ENCODE data around the gene TMED7.
"Not testable (repeated sequence)": the region's sequence is repeated elsewhere in the genome, so short reads cannot be mapped to it uniquely, and the experiment has no call there.

Gene TMED7

GRCh38 chr5:115649541-115649940, 23.7 kb upstream of the TMED7 start:
- Histone ChIP-seq H3K4me1 (ENCODE audit: control insufficient read depth, insufficient read depth, low read length, poor library complexity, severe bottlenecking) (no peaks in the 10 kb centered on the region), H3K27ac (ENCODE audit: low read depth, low read length, severe bottlenecking) (no peak overlapping the region), H3K9me3 (ENCODE audit: control insufficient read depth, low read length) (no peaks in the 10 kb centered on the region), H3K36me3 (ENCODE audit: control insufficient read depth, insufficient read depth, low read length) (no peaks in the 10 kb centered on the region), H3K4me3 (ENCODE audit: extremely low read depth, insufficient read depth, low read length, poor library complexity, severe bottlenecking) (no peak overlapping the region)
- no CpG with 5 or more reads among the region's 1 CpG for WGBS, 2 experiments (ENCODE audit: insufficient coverage in 2 of 2)

- Histone ChIP-seq H3K9me3 (ENCODE audit: control insufficient read depth, low read length) (no peaks in the 10 kb centered on the region), H3K4me3 (ENCODE audit: extremely low read depth, insufficient read depth, low read length, poor library complexity, severe bottlenecking) (no peak overlapping the region), H3K36me3 (ENCODE audit: control insufficient read depth, insufficient read depth, low read length) (no peaks in the 10 kb centered on the region), H3K27ac (ENCODE audit: low read depth, low read length, severe bottlenecking) (no peak overlapping the region), H3K4me1 (ENCODE audit: control insufficient read depth, insufficient read depth, low read length, poor library complexity, severe bottlenecking) (no peaks in the 10 kb centered on the region)
- 63 to 73% methylated on average over 2 of the region's 3 CpGs for WGBS, 2 experiments (ENCODE audit: insufficient coverage in 2 of 2)
These were observed 22.2 kb upstream of the TMED7 start for GRCh38 chr5:115648056-115648455.

DNA sequence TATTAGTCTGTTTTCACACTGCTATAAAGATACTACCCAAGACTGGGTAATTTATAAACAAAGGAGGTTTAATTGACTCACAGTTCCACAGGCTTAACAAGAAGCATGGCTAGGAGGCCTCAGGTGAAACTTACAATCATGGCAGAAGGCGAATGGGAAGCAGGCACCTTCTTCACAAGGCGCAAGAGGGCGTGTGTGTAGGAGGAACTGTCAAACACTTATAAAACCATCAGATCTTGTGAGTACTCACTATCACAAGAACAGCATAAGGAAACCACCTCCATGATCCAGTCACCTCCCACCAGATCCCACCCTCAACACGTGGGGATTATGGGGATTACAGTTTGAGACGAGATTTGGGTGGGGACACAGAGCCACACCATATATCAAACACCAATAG, 19.6 kb upstream of the TMED7 start:
- H3K27ac ChIP-seq (ENCODE audit: low read depth, low read length, severe bottlenecking); H3K9me3 ChIP-seq (ENCODE audit: control insufficient read depth, low read length); H3K4me3 ChIP-seq (ENCODE audit: extremely low read depth, insufficient read depth, low read length, poor library complexity, severe bottlenecking); H3K4me1 ChIP-seq (ENCODE audit: control insufficient read depth, insufficient read depth, low read length, poor library complexity, severe bottlenecking); H3K36me3 ChIP-seq (ENCODE audit: control insufficient read depth, insufficient read depth, low read length): not testable (repeated sequence)
- WGBS, 2 experiments (ENCODE audit: insufficient coverage in 2 of 2) = 100% methylated on average over 1 to 3 of the region's 5 CpGs

DNA sequence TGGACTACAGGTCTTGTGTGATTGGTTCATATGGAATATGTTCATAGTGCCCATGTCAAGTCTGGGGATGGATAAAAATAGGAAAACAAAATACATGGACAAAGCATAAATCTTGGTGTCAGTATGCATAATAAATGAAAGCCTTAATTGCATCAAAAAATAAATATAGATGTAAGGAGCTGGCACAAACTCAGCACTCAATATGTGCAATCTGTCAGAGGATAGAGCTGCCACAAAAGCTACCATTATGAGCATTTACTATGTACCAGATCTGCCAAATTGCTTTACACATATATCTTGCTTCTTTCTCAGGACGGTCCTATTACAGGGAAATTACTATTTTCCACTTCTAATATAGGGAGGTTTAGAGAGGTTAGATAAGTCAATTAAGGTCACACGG, 18.2 kb upstream of the TMED7 start:
- no CpG with 5 or more reads among the region's 2 CpGs for WGBS, 2 experiments (ENCODE audit: insufficient coverage in 2 of 2)
- Histone ChIP-seq H3K36me3 (ENCODE audit: control insufficient read depth, insufficient read depth, low read length) (no peaks in the 10 kb centered on the region), H3K4me3 (ENCODE audit: extremely low read depth, insufficient read depth, low read length, poor library complexity, severe bottlenecking) (no peak overlapping the region), H3K4me1 (ENCODE audit: control insufficient read depth, insufficient read depth, low read length, poor library complexity, severe bottlenecking) (no peaks in the 10 kb centered on the region), H3K9me3 (ENCODE audit: control insufficient read depth, low read length) (no peaks in the 10 kb centered on the region), H3K27ac (ENCODE audit: low read depth, low read length, severe bottlenecking) (no peak overlapping the region)

GRCh38 chr5:115641948-115642347, 16.1 kb upstream of the TMED7 start:
- no peak overlapping the region for H3K27ac ChIP-seq (ENCODE audit: low read depth, low read length, severe bottlenecking)
- H3K4me3 ChIP-seq (ENCODE audit: extremely low read depth, insufficient read depth, low read length, poor library complexity, severe bottlenecking) = no peak overlapping the region
- H3K9me3 ChIP-seq (ENCODE audit: control insufficient read depth, low read length) = no peaks in the 10 kb centered on the region
- no peaks in the 10 kb centered on the region for H3K36me3 ChIP-seq (ENCODE audit: control insufficient read depth, insufficient read depth, low read length)
- no CpG with 5 or more reads among the region's 1 CpG for WGBS, 2 experiments (ENCODE audit: insufficient coverage in 2 of 2)
- no peaks in the 10 kb centered on the region for H3K4me1 ChIP-seq (ENCODE audit: control insufficient read depth, insufficient read depth, low read length, poor library complexity, severe bottlenecking)

GRCh38 chr5:115640274-115640673, 14.4 kb upstream of the TMED7 start:
- 79 to 86% methylated on average over 1 to 2 of the region's 2 CpGs for WGBS, 2 experiments (ENCODE audit: insufficient coverage in 2 of 2)
- Histone ChIP-seq H3K4me1 (ENCODE audit: control insufficient read depth, insufficient read depth, low read length, poor library complexity, severe bottlenecking) (no peaks in the 10 kb centered on the region), H3K9me3 (ENCODE audit: control insufficient read depth, low read length) (no peaks in the 10 kb centered on the region), H3K4me3 (ENCODE audit: extremely low read depth, insufficient read depth, low read length, poor library complexity, severe bottlenecking) (no peak overlapping the region), H3K36me3 (ENCODE audit: control insufficient read depth, insufficient read depth, low read length) (no peaks in the 10 kb centered on the region), H3K27ac (ENCODE audit: low read depth, low read length, severe bottlenecking) (no peak overlapping the region)

- WGBS, 2 experiments (ENCODE audit: insufficient coverage in 2 of 2) = 100% methylated on average over 1 of the region's 1 CpG; no CpG with 5 or more reads in 1 of the 2 experiments
- Histone ChIP-seq H3K4me3 (ENCODE audit: extremely low read depth, insufficient read depth, low read length, poor library complexity, severe bottlenecking) (no peak overlapping the region), H3K4me1 (ENCODE audit: control insufficient read depth, insufficient read depth, low read length, poor library complexity, severe bottlenecking) (peaks cover 3% of the 10 kb centered on the region), H3K36me3 (ENCODE audit: control insufficient read depth, insufficient read depth, low read length) (no peaks in the 10 kb centered on the region), H3K9me3 (ENCODE audit: control insufficient read depth, low read length) (no peaks in the 10 kb centered on the region), H3K27ac (ENCODE audit: low read depth, low read length, severe bottlenecking) (no peak overlapping the region)
These were observed 13.5 kb upstream of the TMED7 start for GRCh38 chr5:115639377-115639776.

GRCh38 chr5:115637507-115637906, 11.7 kb upstream of the TMED7 start:
- Histone ChIP-seq H3K4me1 (ENCODE audit: control insufficient read depth, insufficient read depth, low read length, poor library complexity, severe bottlenecking) (peaks cover 3% of the 10 kb centered on the region), H3K36me3 (ENCODE audit: control insufficient read depth, insufficient read depth, low read length) (no peaks in the 10 kb centered on the region), H3K9me3 (ENCODE audit: control insufficient read depth, low read length) (no peaks in the 10 kb centered on the region), H3K27ac (ENCODE audit: low read depth, low read length, severe bottlenecking) (no peak overlapping the region), H3K4me3 (ENCODE audit: extremely low read depth, insufficient read depth, low read length, poor library complexity, severe bottlenecking) (no peak overlapping the region)
- 77% methylated on average over 3 of the region's 4 CpGs; no CpG with 5 or more reads in 1 of the 2 experiments for WGBS, 2 experiments (ENCODE audit: insufficient coverage in 2 of 2)

GRCh38 chr5:115636008-115636407, 10.2 kb upstream of the TMED7 start:
- Histone ChIP-seq H3K4me1 (ENCODE audit: control insufficient read depth, insufficient read depth, low read length, poor library complexity, severe bottlenecking) (peaks cover 3% of the 10 kb centered on the region), H3K36me3 (ENCODE audit: control insufficient read depth, insufficient read depth, low read length) (no peaks in the 10 kb centered on the region), H3K4me3 (ENCODE audit: extremely low read depth, insufficient read depth, low read length, poor library complexity, severe bottlenecking) (no peak overlapping the region), H3K27ac (ENCODE audit: low read depth, low read length, severe bottlenecking) (no peak overlapping the region), H3K9me3 (ENCODE audit: control insufficient read depth, low read length) (no peaks in the 10 kb centered on the region)
- 86% methylated on average over 1 of the region's 1 CpG; no CpG with 5 or more reads in 1 of the 2 experiments for WGBS, 2 experiments (ENCODE audit: insufficient coverage in 2 of 2)

GRCh38 chr5:115634343-115635132, 8.7 kb upstream of the TMED7 start:
- peaks cover 3% of the 10 kb centered on the region for H3K4me1 ChIP-seq (ENCODE audit: control insufficient read depth, insufficient read depth, low read length, poor library complexity, severe bottlenecking)
- H3K27ac ChIP-seq (ENCODE audit: low read depth, low read length, severe bottlenecking) = peak overlapping the region; percentile 23
- peak overlapping the region; percentile 5 for H3K4me3 ChIP-seq (ENCODE audit: extremely low read depth, insufficient read depth, low read length, poor library complexity, severe bottlenecking)

DNA sequence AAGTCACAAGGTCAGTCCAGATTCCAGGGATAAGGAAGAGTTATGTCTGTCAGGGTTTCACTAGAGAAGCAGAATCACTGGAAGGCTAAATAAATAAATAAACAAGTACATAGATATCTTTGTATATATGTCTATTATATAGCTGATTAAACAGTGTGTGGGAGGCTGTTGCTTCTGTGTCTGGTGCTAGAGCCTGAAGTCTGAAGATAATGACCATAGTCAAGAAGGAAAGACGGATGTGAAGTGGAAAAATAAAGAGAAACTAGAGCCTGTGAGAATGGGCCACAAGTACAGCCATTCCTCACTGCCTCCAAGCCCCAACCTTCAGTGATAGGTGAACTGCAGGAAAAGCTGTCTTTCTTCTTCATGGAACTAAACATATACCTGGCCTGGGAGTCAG, 4.1 kb upstream of the TMED7 start:
- Histone ChIP-seq H3K9me3 (ENCODE audit: control insufficient read depth, low read length) (no peaks in the 10 kb centered on the region), H3K4me3 (ENCODE audit: extremely low read depth, insufficient read depth, low read length, poor library complexity, severe bottlenecking) (no peak overlapping the region), H3K4me1 (ENCODE audit: control insufficient read depth, insufficient read depth, low read length, poor library complexity, severe bottlenecking) (peaks cover 3% of the 10 kb centered on the region), H3K36me3 (ENCODE audit: control insufficient read depth, insufficient read depth, low read length) (no peaks in the 10 kb centered on the region), H3K27ac (ENCODE audit: low read depth, low read length, severe bottlenecking) (no peak overlapping the region)
- WGBS, 2 experiments (ENCODE audit: insufficient coverage in 2 of 2) = no CpG with 5 or more reads among the region's 1 CpG

More at GRCh38 chr5:115634343-115635132, 8.7 kb upstream of the TMED7 start:
- Histone ChIP-seq H3K36me3 (ENCODE audit: control insufficient read depth, insufficient read depth, low read length) (no peaks in the 10 kb centered on the region), H3K9me3 (ENCODE audit: control insufficient read depth, low read length) (no peaks in the 10 kb centered on the region)
- WGBS, 2 experiments (ENCODE audit: insufficient coverage in 2 of 2) = 0 to 21% methylated on average over 2 to 4 of the region's 8 CpGs
